HepG2 (cell line): Measurements from ENCODE around the gene FBN2.

ENCODE experiments used
- ETV6 ChIP-seq: sonication (generic); formaldehyde crosslinking; conservative IDR thresholded peaks from 2 replicates; pipeline ENCODE4 v1.4.0; 2020; ENCODE audit warnings: missing genetic modification reagents
- RAD21 ChIP-seq: fragments of 450-650 bp; formaldehyde crosslinking; IDR thresholded peaks from 2 replicates; pipeline ENCODE4 v1.5.0; 2020; ENCODE audit warnings: mild to moderate bottlenecking
- ZNF607 ChIP-seq: sonication (generic); formaldehyde crosslinking; IDR thresholded peaks from 2 replicates; pipeline ENCODE4 v1.5.1; 2020; ENCODE audit warnings: missing genetic modification reagents, mild to moderate bottlenecking, borderline replicate concordance
- TF ChIP-seq, protein P1 (sequence below): fragments of 450-650 bp; IDR thresholded peaks from 2 replicates; pipeline ENCODE4 v1.6.1; 2017; ENCODE audit warnings: mild to moderate bottlenecking
- TF ChIP-seq, protein P2 (sequence below): sonication (generic); formaldehyde crosslinking; IDR thresholded peaks from 2 replicates; pipeline ENCODE4 v1.8.1; 2023; ENCODE audit warnings: missing genetic modification reagents, inconsistent platforms, borderline replicate concordance
- TF ChIP-seq, protein P3 (sequence below), 2 experiments: sonication (generic) in 1 of 2; formaldehyde crosslinking in 1 of 2; IDR thresholded peaks; 2 replicates each; pipeline versions ENCODE4 v1.4.0 to v1.6.1; 2018 to 2020; ENCODE audit warnings: missing genetic modification reagents in 2 of 2, borderline replicate concordance in 1 of 2, low read depth in 1 of 2, mild to moderate bottlenecking in 1 of 2, missing biosample characterization in 1 of 2
- TF ChIP-seq, protein P4 (sequence below): sonication (generic); formaldehyde crosslinking; IDR thresholded peaks from 2 replicates; pipeline ENCODE4 v1.5.0; 2020; ENCODE audit warnings: mild to moderate bottlenecking, missing genetic modification reagents, moderate library complexity

DNA sequence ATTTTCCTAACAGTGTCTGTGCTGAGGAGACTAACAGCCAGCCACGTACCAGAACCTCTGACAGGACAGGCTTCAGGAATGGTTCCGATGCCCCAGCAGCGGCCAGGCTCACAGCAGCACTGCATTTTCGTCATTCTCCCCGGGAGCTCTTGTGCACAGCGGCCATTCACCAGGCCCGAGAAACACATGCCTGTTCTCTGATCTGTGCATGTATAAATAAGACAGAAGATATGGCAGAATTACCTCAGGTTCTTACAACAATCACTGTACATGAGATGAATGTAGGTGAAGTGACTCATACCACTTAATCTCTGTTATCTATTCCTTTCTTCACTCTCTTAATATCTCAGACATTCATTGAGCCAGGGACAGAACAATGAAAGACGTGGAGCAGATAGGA is 143.0 kb downstream of the FBN2 start:
- TF ChIP-seq, protein P1, sequence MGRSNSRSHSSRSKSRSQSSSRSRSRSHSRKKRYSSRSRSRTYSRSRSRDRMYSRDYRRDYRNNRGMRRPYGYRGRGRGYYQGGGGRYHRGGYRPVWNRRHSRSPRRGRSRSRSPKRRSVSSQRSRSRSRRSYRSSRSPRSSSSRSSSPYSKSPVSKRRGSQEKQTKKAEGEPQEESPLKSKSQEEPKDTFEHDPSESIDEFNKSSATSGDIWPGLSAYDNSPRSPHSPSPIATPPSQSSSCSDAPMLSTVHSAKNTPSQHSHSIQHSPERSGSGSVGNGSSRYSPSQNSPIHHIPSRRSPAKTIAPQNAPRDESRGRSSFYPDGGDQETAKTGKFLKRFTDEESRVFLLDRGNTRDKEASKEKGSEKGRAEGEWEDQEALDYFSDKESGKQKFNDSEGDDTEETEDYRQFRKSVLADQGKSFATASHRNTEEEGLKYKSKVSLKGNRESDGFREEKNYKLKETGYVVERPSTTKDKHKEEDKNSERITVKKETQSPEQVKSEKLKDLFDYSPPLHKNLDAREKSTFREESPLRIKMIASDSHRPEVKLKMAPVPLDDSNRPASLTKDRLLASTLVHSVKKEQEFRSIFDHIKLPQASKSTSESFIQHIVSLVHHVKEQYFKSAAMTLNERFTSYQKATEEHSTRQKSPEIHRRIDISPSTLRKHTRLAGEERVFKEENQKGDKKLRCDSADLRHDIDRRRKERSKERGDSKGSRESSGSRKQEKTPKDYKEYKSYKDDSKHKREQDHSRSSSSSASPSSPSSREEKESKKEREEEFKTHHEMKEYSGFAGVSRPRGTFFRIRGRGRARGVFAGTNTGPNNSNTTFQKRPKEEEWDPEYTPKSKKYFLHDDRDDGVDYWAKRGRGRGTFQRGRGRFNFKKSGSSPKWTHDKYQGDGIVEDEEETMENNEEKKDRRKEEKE, result no peak
- TF ChIP-seq, protein P2, sequence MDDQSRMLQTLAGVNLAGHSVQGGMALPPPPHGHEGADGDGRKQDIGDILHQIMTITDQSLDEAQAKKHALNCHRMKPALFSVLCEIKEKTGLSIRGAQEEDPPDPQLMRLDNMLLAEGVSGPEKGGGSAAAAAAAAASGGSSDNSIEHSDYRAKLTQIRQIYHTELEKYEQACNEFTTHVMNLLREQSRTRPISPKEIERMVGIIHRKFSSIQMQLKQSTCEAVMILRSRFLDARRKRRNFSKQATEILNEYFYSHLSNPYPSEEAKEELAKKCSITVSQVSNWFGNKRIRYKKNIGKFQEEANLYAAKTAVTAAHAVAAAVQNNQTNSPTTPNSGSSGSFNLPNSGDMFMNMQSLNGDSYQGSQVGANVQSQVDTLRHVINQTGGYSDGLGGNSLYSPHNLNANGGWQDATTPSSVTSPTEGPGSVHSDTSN (CRISPR knock-in tag), result no peak
- TF ChIP-seq ETV6 (CRISPR knock-in tag) (no peak), RAD21 (CRISPR knock-in tag) (no peak), ZNF607 (no peak)
- TF ChIP-seq, protein P3, sequence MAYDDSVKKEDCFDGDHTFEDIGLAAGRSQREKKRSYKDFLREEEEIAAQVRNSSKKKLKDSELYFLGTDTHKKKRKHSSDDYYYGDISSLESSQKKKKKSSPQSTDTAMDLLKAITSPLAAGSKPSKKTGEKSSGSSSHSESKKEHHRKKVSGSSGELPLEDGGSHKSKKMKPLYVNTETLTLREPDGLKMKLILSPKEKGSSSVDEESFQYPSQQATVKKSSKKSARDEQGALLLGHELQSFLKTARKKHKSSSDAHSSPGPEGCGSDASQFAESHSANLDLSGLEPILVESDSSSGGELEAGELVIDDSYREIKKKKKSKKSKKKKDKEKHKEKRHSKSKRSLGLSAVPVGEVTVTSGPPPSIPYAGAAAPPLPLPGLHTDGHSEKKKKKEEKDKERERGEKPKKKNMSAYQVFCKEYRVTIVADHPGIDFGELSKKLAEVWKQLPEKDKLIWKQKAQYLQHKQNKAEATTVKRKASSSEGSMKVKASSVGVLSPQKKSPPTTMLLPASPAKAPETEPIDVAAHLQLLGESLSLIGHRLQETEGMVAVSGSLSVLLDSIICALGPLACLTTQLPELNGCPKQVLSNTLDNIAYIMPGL (CRISPR knock-in tag; IDR thresholded peaks at IDR 0.05; ENCODE audit: borderline replicate concordance in 1 of 2, low read depth in 1 of 2), result no peak
- TF ChIP-seq, protein P4, sequence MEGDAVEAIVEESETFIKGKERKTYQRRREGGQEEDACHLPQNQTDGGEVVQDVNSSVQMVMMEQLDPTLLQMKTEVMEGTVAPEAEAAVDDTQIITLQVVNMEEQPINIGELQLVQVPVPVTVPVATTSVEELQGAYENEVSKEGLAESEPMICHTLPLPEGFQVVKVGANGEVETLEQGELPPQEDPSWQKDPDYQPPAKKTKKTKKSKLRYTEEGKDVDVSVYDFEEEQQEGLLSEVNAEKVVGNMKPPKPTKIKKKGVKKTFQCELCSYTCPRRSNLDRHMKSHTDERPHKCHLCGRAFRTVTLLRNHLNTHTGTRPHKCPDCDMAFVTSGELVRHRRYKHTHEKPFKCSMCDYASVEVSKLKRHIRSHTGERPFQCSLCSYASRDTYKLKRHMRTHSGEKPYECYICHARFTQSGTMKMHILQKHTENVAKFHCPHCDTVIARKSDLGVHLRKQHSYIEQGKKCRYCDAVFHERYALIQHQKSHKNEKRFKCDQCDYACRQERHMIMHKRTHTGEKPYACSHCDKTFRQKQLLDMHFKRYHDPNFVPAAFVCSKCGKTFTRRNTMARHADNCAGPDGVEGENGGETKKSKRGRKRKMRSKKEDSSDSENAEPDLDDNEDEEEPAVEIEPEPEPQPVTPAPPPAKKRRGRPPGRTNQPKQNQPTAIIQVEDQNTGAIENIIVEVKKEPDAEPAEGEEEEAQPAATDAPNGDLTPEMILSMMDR (CRISPR knock-in tag), result no peak
